ENCODE data around the gene SUPT20HL1.
"Not testable (repeated sequence)": the region's sequence is repeated elsewhere in the genome, so short reads cannot be mapped to it uniquely, and the experiment has no call there.

The SUPT20HL1 gene

GRCh38 chrX:24360272-24360671, at the start of gene SUPT20HL1:
Gene SUPT20HL1 (plus strand): TSS chrX:24360639. CDS start chrX:24362761, 2,122 bp downstream.
- no peak for DNase-seq

GRCh38 chrX:24310916-24311315, 49.5 kb upstream of the SUPT20HL1 start:
- not testable (repeated sequence) for DNase-seq

GRCh38 chrX:24311507-24312248, 48.8 kb upstream of the SUPT20HL1 start:
- not testable (repeated sequence) for DNase-seq

- not testable (repeated sequence) for DNase-seq
Observed at GRCh38 chrX:24312249-24312607, 48.2 kb upstream of the SUPT20HL1 start.

GRCh38 chrX:24314019-24314635, 46.3 kb upstream of the SUPT20HL1 start, which contains the start of gene SUPT20HL2:
Gene SUPT20HL2 (minus strand): TSS chrX:24314069. CDS start chrX:24313315, 754 bp downstream.
- no peak for DNase-seq

GRCh38 chrX:24316111-24316510, 44.3 kb upstream of the SUPT20HL1 start:
- no peak for DNase-seq

GRCh38 chrX:24317567-24317966, 42.9 kb upstream of the SUPT20HL1 start:
- DNase-seq, result no peak

GRCh38 chrX:24321741-24322395, 38.6 kb upstream of the SUPT20HL1 start:
- no peak for DNase-seq

- DNase-seq, result no peak
Observed at GRCh38 chrX:24325231-24325630, 35.2 kb upstream of the SUPT20HL1 start.

- DNase-seq, result no peak
Observed at GRCh38 chrX:24332878-24333277, 27.6 kb upstream of the SUPT20HL1 start.

- DNase-seq, result no peak
Observed at GRCh38 chrX:24333371-24333770, 27.1 kb upstream of the SUPT20HL1 start.

- DNase-seq, result no peak
Observed at GRCh38 chrX:24334461-24334860, 26.0 kb upstream of the SUPT20HL1 start.

- DNase-seq, result no peak
Observed at GRCh38 chrX:24335871-24336270, 24.6 kb upstream of the SUPT20HL1 start.

- DNase-seq, result no peak
Observed at GRCh38 chrX:24339911-24340310, 20.5 kb upstream of the SUPT20HL1 start.

GRCh38 chrX:24340501-24340900, 19.9 kb upstream of the SUPT20HL1 start:
- no peak for DNase-seq

- DNase-seq, result no peak
Observed at GRCh38 chrX:24341795-24342194, 18.6 kb upstream of the SUPT20HL1 start.

- DNase-seq, result no peak
Observed at GRCh38 chrX:24343719-24344118, 16.7 kb upstream of the SUPT20HL1 start.

- no peak for DNase-seq
Observed at GRCh38 chrX:24347881-24348280, 12.6 kb upstream of the SUPT20HL1 start.

GRCh38 chrX:24350217-24350616, 10.2 kb upstream of the SUPT20HL1 start:
- no peak for DNase-seq

GRCh38 chrX:24355095-24355494, 5.3 kb upstream of the SUPT20HL1 start:
- no peak for DNase-seq

- DNase-seq, result no peak
Observed at GRCh38 chrX:24357106-24357505, 3.3 kb upstream of the SUPT20HL1 start.

- DNase-seq, result not testable (repeated sequence)
Observed at GRCh38 chrX:24362089-24362745, 1.8 kb downstream of the SUPT20HL1 start.

- DNase-seq, result not testable (repeated sequence)
Observed at GRCh38 chrX:24363432-24364181, 3.2 kb downstream of the SUPT20HL1 start.
